Fibroblast of the aortic adventitia (primary cell): ENCODE results near the gene TENT5C. TPM values are rescaled to one million over a fixed set of nuclear protein-coding genes. Genes with fewer than 3 reads are reported as not detected.

ENCODE experiments used
- DNase-seq: peaks from one replicate; pipeline ENCODE4 v3.0.0-alpha.2; 2010; ENCODE audit warnings: low read depth
- H3K4me3 ChIP-seq: 2 replicates; pipeline ENCODE4 v1.5.1; 2011; ENCODE audit warnings: low read depth, mild to moderate bottlenecking, control low read depth, low read length, moderate library complexity
- total RNA-seq: library from RNA; depleted of rRNA; stranded (reverse); fragments of >200 nt; gene quantifications from 2 replicates; pipeline ENCODE4 v1.2.3, GENCODE V29; 2012; ENCODE audit warnings: low replicate concordance
- TF ChIP-seq, protein P1 (sequence below): IDR thresholded peaks from 2 replicates; pipeline ENCODE4 v1.5.1; 2011; ENCODE audit warnings: mild to moderate bottlenecking, low read length, control low read depth, inconsistent platforms; ENCODE audit not compliant: insufficient read depth

TENT5C gene
- total RNA-seq, 1 donor, result 0.45 TPM

- no peak overlapping the region for H3K4me3 ChIP-seq
- TF ChIP-seq, protein P1, sequence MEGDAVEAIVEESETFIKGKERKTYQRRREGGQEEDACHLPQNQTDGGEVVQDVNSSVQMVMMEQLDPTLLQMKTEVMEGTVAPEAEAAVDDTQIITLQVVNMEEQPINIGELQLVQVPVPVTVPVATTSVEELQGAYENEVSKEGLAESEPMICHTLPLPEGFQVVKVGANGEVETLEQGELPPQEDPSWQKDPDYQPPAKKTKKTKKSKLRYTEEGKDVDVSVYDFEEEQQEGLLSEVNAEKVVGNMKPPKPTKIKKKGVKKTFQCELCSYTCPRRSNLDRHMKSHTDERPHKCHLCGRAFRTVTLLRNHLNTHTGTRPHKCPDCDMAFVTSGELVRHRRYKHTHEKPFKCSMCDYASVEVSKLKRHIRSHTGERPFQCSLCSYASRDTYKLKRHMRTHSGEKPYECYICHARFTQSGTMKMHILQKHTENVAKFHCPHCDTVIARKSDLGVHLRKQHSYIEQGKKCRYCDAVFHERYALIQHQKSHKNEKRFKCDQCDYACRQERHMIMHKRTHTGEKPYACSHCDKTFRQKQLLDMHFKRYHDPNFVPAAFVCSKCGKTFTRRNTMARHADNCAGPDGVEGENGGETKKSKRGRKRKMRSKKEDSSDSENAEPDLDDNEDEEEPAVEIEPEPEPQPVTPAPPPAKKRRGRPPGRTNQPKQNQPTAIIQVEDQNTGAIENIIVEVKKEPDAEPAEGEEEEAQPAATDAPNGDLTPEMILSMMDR, result no peak
- DNase-seq, result no peak
These were observed 27.4 kb upstream of the TENT5C start for GRCh38 chr1:117578466-117578865.

- TF ChIP-seq, protein P1, result no peak
- DNase-seq, result no peak
- no peak overlapping the region for H3K4me3 ChIP-seq
These were observed 26.5 kb upstream of the TENT5C start for GRCh38 chr1:117579221-117579906.

DNA sequence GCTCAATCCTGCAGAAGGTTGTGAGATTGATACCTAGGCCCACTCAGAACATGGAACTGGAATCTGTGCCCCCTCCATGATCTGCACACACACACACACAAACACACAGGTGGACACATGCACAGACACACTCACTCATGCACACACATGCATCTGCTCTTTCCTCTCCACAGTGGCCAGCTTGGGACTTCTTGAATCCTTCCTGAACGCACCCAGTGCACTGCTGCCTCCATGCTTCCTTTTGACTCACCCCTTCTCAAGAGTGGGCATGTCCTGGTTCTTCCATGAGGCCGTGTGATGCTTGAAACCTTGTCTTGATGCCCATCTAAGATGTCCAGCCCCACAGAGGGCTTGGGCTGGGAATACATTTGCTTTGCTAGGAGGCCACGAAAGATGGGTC is 25.4 kb upstream of the TENT5C start:
- no peak overlapping the region for H3K4me3 ChIP-seq
- TF ChIP-seq, protein P1, result no peak
- DNase-seq, result no peak

DNA sequence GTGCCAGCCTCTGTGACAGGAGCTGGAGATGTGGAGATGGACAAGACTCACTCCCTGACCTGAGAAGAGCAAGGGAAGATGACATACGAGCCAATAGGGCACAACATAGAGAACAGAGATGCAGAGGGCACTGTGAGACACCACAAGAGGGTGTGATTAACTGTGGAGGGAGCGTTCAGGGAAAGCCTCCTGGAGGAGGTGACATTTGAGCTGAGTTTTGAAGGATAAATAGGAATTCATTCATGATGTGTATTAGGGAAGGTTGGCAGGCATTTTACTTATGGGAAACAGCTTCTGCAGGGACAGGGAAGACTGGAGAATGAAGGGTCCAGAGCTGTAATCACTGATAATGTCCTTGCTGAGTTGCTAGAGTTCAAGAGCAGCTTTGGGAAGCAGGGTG is 25.0 kb upstream of the TENT5C start:
- TF ChIP-seq, protein P1, result no peak
- H3K4me3 ChIP-seq, result no peak overlapping the region
- DNase-seq, result no peak

GRCh38 chr1:117581391-117581943 is 24.4 kb upstream of the TENT5C start:
- no peak for DNase-seq
- no peak overlapping the region for H3K4me3 ChIP-seq
- TF ChIP-seq, protein P1, result no peak

GRCh38 chr1:117582451-117582850 is 23.4 kb upstream of the TENT5C start:
- H3K4me3 ChIP-seq, result no peak overlapping the region
- DNase-seq, result peak; percentile 43
- TF ChIP-seq, protein P1, result no peak

- no peak for DNase-seq
- H3K4me3 ChIP-seq, result no peak overlapping the region
- TF ChIP-seq, protein P1, result no peak
These were observed 22.6 kb upstream of the TENT5C start for GRCh38 chr1:117583247-117583646.
